ENCODE results near the gene HACD4. TPM values are rescaled to one million over a fixed set of nuclear protein-coding genes. Genes with fewer than 3 reads are reported as not detected.

Gene HACD4, protein sequence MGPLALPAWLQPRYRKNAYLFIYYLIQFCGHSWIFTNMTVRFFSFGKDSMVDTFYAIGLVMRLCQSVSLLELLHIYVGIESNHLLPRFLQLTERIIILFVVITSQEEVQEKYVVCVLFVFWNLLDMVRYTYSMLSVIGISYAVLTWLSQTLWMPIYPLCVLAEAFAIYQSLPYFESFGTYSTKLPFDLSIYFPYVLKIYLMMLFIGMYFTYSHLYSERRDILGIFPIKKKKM
- total RNA-seq: 13.4 and 16.3 TPM in 2 replicates

DNA sequence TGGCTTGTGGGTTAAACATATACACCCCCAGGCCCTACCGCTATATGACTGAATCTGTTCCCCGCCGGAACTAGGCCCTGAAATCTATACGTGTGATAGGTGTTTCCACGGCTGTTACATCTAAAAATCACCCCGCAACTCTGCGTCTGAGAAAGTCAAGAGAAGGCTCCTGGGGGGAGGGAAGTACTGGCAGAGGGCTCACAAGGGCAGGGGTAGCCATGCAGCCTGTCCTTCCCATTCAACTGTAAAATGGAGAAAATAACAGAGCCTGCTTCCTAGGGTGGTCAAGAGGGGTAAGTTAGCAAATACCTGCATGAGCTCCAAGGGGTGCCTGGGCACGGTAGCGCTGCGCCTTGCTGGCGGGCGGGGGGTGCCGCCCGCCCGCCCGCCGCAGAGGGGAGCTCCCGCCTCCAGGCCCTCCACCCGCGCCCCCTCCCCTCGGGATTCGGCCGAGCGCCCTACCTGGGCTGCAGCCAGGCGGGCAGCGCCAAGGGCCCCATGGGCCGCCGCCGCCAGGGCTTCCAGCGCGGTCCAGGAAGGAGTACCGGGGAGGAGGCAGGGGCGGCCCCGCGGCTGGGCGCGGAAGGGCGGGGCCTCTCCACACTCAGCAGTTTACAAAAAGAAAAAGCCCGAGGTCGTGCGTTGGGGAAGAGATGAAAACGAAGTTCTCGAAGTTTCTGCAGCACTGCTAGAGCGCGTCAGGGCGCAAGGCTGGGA, at the start of gene HACD4:
Gene HACD4 (minus strand): TSS at position 550 of the 717 bp plus-strand sequence. CDS start 50 bp downstream, at position 500.

DNA sequence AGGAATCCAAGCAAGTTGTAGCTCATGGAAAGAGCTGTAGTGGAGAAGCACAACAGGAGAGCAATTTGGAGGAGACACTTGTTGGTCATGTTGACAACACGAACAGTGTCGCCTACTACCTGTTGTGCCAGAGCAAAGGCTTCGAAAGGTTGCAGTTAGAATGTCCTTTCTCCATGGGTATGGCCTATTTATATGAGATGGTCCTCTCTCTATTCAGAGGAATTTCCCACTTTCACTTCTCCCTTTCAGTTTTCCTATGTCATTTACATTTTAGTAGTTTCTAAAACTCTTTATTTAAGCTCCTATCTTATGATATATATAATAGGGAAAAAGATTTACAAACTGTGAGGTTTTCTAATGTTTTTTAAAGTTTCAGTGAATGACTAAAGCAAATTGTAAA, 46.3 kb upstream of the HACD4 start, which contains the start of gene IFNB1:
Gene IFNB1 (minus strand): TSS at position 162 of the 400 bp plus-strand sequence. CDS start 73 bp downstream, at position 89.

Other genes starting within 250 kb of the HACD4 start
- gene IFNB1, start 46.3 kb upstream of the HACD4 start, total RNA-seq: not detected in 2 replicates
- not detected in 2 replicates for gene IFNW1, start 110.2 kb upstream of the HACD4 start, total RNA-seq
- not detected in 2 replicates for gene IFNA21, start 135.0 kb upstream of the HACD4 start, total RNA-seq
- not detected in 2 replicates for gene IFNA4, start 155.9 kb upstream of the HACD4 start, total RNA-seq
- gene IFNA7, start 170.6 kb upstream of the HACD4 start, total RNA-seq: not detected in 2 replicates
- gene IFNA10, start 175.5 kb upstream of the HACD4 start, total RNA-seq: not detected in 2 replicates
- not detected in 2 replicates for gene IFNA16, start 185.7 kb upstream of the HACD4 start, total RNA-seq
- gene IFNA17, start 196.6 kb upstream of the HACD4 start, total RNA-seq: not detected in 2 replicates
- gene IFNA14, start 208.4 kb upstream of the HACD4 start, total RNA-seq: not detected in 2 replicates

Data from smooth muscle cell of trachea (primary cell).